ENCODE measurements around the gene SRBD1. TPM values are rescaled to one million over a fixed set of nuclear protein-coding genes. Genes with fewer than 3 reads are reported as not detected.

The SRBD1 gene
- total RNA-seq, 3 donors from 2014 or later, result 21.1 to 30.2 (median 21.9) TPM

DNA sequence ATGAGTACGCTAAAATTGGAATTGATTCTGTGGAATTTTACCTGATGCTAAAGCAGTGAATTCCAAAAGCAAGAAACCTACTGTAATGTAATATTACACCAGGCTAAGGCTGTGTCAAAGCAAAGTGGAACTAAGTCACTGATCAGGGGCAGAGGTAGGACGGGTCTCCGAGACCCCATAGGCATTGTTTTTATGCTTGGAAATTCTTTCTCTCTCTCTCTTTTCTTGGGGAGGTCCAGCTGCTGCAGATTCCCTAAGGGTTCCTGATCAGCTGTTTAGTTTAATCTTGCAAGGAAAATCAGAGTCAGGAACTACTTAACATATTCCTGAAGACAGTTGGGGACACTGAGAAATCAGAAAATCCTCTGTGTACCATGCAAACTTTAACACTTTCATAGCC, 220.2 kb downstream of the SRBD1 start:
- Histone ChIP-seq H3K4me3 (no peak overlapping the region), H3K4me1 (no peaks in the 10 kb centered on the region), H3K9me3 (no peaks in the 10 kb centered on the region), H3K36me3 (no peaks in the 10 kb centered on the region), H3K27me3 (no peaks in the 10 kb centered on the region), H3K27ac (no peak overlapping the region)
- intact Hi-C loops (cut with DNase I; ENCODE audit: low total_unique reads), result no loop called here
- DNase-seq (ENCODE audit: low spot score in 2 of 2), result no peak
- TF ChIP-seq POLR2A (IDR thresholded peaks at IDR 0.05) (no peak), POLR2AphosphoS5 (IDR thresholded peaks at IDR 0.05) (no peak), CTCF (IDR thresholded peaks at IDR 0.05) (no peak)

DNA sequence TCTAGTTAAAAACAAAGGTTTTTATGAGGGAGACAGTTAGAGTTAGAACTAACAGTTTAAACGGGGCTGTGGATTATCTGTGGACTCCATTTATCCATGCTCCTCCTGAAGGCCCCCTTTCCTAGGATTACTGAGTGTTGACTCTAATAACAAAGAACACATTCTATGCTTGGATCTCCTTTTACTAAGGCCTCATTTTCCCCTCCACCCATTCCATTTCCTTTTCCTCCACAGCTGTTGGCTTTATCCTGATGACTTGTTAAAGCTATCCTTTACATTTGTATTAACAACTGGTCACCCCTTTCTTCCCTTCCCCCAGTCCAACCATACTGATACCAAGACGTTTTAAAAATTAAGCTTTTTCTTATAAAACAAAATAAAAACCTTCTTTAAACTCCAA, 220.6 kb downstream of the SRBD1 start:
- no peaks in the 10 kb centered on the region for H3K36me3 ChIP-seq
- H3K27me3 ChIP-seq, result no peaks in the 10 kb centered on the region
- no peaks in the 10 kb centered on the region for H3K4me1 ChIP-seq
- no peak for DNase-seq (ENCODE audit: low spot score in 2 of 2)
- no peaks in the 10 kb centered on the region for H3K9me3 ChIP-seq
- intact Hi-C loops (cut with DNase I; ENCODE audit: low total_unique reads), result no loop called here
- H3K4me3 ChIP-seq, result no peak overlapping the region
- TF ChIP-seq CTCF (IDR thresholded peaks at IDR 0.05) (no peak), POLR2A (IDR thresholded peaks at IDR 0.05) (no peak), POLR2AphosphoS5 (IDR thresholded peaks at IDR 0.05) (no peak)
- no peak overlapping the region for H3K27ac ChIP-seq

- H3K9me3 ChIP-seq, result no peaks in the 10 kb centered on the region
- no peaks in the 10 kb centered on the region for H3K36me3 ChIP-seq
- H3K4me1 ChIP-seq, result no peaks in the 10 kb centered on the region
- no peaks in the 10 kb centered on the region for H3K27me3 ChIP-seq
- no peak for TF ChIP-seq CTCF (IDR thresholded peaks at IDR 0.05)
- no peak for TF ChIP-seq POLR2A (IDR thresholded peaks at IDR 0.05)
- no peak for TF ChIP-seq POLR2AphosphoS5 (IDR thresholded peaks at IDR 0.05)
- intact Hi-C loops (cut with DNase I; ENCODE audit: low total_unique reads), result no loop called here
- no peak overlapping the region for H3K4me3 ChIP-seq
- no peak overlapping the region for H3K27ac ChIP-seq
- no peak for DNase-seq (ENCODE audit: low spot score in 2 of 2)
Measured at GRCh38 chr2:45388541-45389100, 222.4 kb downstream of the SRBD1 start.

GRCh38 chr2:45382744-45383143, 228.3 kb downstream of the SRBD1 start:
- Histone ChIP-seq H3K36me3 (no peaks in the 10 kb centered on the region), H3K27ac (no peak overlapping the region), H3K9me3 (no peaks in the 10 kb centered on the region), H3K4me1 (no peaks in the 10 kb centered on the region), H3K4me3 (no peak overlapping the region), H3K27me3 (no peaks in the 10 kb centered on the region)
- TF ChIP-seq CTCF (IDR thresholded peaks at IDR 0.05), result no peak
- TF ChIP-seq POLR2A (IDR thresholded peaks at IDR 0.05), result no peak
- TF ChIP-seq POLR2AphosphoS5 (IDR thresholded peaks at IDR 0.05), result no peak
- intact Hi-C loops (cut with DNase I; ENCODE audit: low total_unique reads), result no loop called here
- no peak for DNase-seq (ENCODE audit: low spot score in 2 of 2)

GRCh38 chr2:45380131-45380836, 230.8 kb downstream of the SRBD1 start:
- Histone ChIP-seq H3K27ac (no peak overlapping the region), H3K9me3 (no peaks in the 10 kb centered on the region), H3K4me1 (no peaks in the 10 kb centered on the region), H3K4me3 (no peak overlapping the region), H3K36me3 (no peaks in the 10 kb centered on the region), H3K27me3 (no peaks in the 10 kb centered on the region)
- TF ChIP-seq CTCF (IDR thresholded peaks at IDR 0.05) (no peak), POLR2A (IDR thresholded peaks at IDR 0.05) (no peak), POLR2AphosphoS5 (IDR thresholded peaks at IDR 0.05) (no peak)
- no peak for DNase-seq (ENCODE audit: low spot score in 2 of 2)
- intact Hi-C loops (cut with DNase I; ENCODE audit: low total_unique reads), result no loop called here

Measured in breast epithelium (tissue), 4 donors.